Keratinocyte (primary cell): ENCODE data around the gene KCNJ16. TPM values are rescaled to one million over a fixed set of nuclear protein-coding genes. Genes with fewer than 3 reads are reported as not detected.

ENCODE experiments used
- DNase-seq: peaks from one replicate; pipeline ENCODE4 v3.0.0-alpha.2; 2011; ENCODE audit warnings: low read depth, missing footprints, low spot score
- FAIRE-seq: peaks from 2 replicates; lab custom pipeline; 2011; peaks lifted over from hg19 to GRCh38; lab: Jason Lieb, UNC
- H2AFZ ChIP-seq: 2 replicates; pipeline ENCODE4 v1.6.0; 2012; ENCODE audit warnings: low read length, control low read depth, inconsistent platforms; ENCODE audit not compliant: control insufficient read depth
- H3K27ac ChIP-seq: 2 replicates; pipeline ENCODE4 v1.5.1; 2011; ENCODE audit warnings: low read length; ENCODE audit not compliant: control insufficient read depth, insufficient read depth
- H3K27me3 ChIP-seq: 3 replicates; pipeline ENCODE4 v1.6.0; 2011; ENCODE audit warnings: low read length; ENCODE audit not compliant: control insufficient read depth, insufficient read depth; ENCODE audit errors: extremely low read depth
- H3K36me3 ChIP-seq, 2 experiments: 2 replicates in 1 of 2; 3 replicates in 1 of 2; pipeline ENCODE4 v1.5.1; 2011; ENCODE audit warnings: low read length in 2 of 2, mild to moderate bottlenecking in 1 of 2; ENCODE audit not compliant: control insufficient read depth in 2 of 2, insufficient read depth in 2 of 2; ENCODE audit errors: extremely low read depth in 1 of 2
- H3K4me1 ChIP-seq: 3 replicates; pipeline ENCODE4 v1.5.1; 2011; ENCODE audit warnings: low read length; ENCODE audit not compliant: control insufficient read depth, insufficient read depth; ENCODE audit errors: extremely low read depth
- H3K4me2 ChIP-seq: 3 replicates; pipeline ENCODE4 v1.6.0; 2011; ENCODE audit warnings: low read depth, low read length; ENCODE audit not compliant: control insufficient read depth, insufficient read depth; ENCODE audit errors: extremely low read depth
- H3K4me3 ChIP-seq, 3 experiments: fragments of 200-600 bp in 1 of 3; sonication (generic) in 1 of 3; 2 replicates in 2 of 3; 3 replicates in 1 of 3; pipeline ENCODE4 v1.5.1; 2011 to 2016; ENCODE audit warnings: low read length in 3 of 3, mild to moderate bottlenecking in 3 of 3, control low read depth in 2 of 3, inconsistent platforms in 1 of 3, low read depth in 1 of 3, mixed read lengths in 1 of 3, mixed run types in 1 of 3, moderate library complexity in 1 of 3; ENCODE audit not compliant: control insufficient read depth in 2 of 3, insufficient read depth in 2 of 3; ENCODE audit errors: extremely low read depth in 1 of 3
- H3K79me2 ChIP-seq: 2 replicates; pipeline ENCODE4 v1.6.0; 2012; ENCODE audit warnings: low read length; ENCODE audit not compliant: control insufficient read depth, insufficient read depth
- H3K9ac ChIP-seq: 3 replicates; pipeline ENCODE4 v1.6.0; 2011; ENCODE audit warnings: low read length; ENCODE audit not compliant: control insufficient read depth, insufficient read depth; ENCODE audit errors: extremely low read depth
- H3K9me1 ChIP-seq: 3 replicates; pipeline ENCODE4 v1.6.0; 2011; ENCODE audit warnings: low read length; ENCODE audit not compliant: control insufficient read depth, insufficient read depth; ENCODE audit errors: extremely low read depth
- H3K9me3 ChIP-seq: 2 replicates; pipeline ENCODE4 v1.5.1; 2012; ENCODE audit warnings: low read depth, low read length; ENCODE audit not compliant: control insufficient read depth
- H4K20me1 ChIP-seq: 3 replicates; pipeline ENCODE4 v1.6.0; 2011; ENCODE audit warnings: low read length; ENCODE audit not compliant: control insufficient read depth, insufficient read depth; ENCODE audit errors: extremely low read depth
- CTCF ChIP-seq, 3 experiments: IDR thresholded peaks in 1 of 3; conservative IDR thresholded peaks in 1 of 3; optimal IDR thresholded peaks in 1 of 3; 2 replicates in 2 of 3; 3 replicates in 1 of 3; pipeline versions ENCODE3 to v1.5.1; 2011; ENCODE audit warnings: low read length in 3 of 3, mild to moderate bottlenecking in 3 of 3, moderate library complexity in 2 of 3, control low read depth in 1 of 3, inconsistent platforms in 1 of 3; ENCODE audit not compliant: insufficient read depth in 2 of 3; ENCODE audit errors: extremely low read depth in 1 of 3
- EZH2 ChIP-seq: IDR thresholded peaks from one replicate; pipeline ENCODE4 v1.6.1; 2012; ENCODE audit warnings: inconsistent platforms, mild to moderate bottlenecking, low read length, moderate library complexity
- dilution Hi-C: fragments of 300-500 bp; cut with MboI; formaldehyde crosslinking; loops from one replicate; pipeline ENCODE4 v1.7.0; 2020; ENCODE audit warnings: low sequenced_read_pairs; ENCODE audit not compliant: extremely low pct_ligation_motif_present
- polyA plus RNA-seq, 5 experiments: library from polyadenylated mRNA; depleted of rRNA in 3 of 5; stranded (reverse) in 3 of 5; stranded (forward) in 1 of 5; unstranded in 1 of 5; fragments of >200 nt; gene quantifications; 1 replicate in 1 of 5; 2 replicates in 3 of 5; 3 replicates in 1 of 5; pipeline versions ENCODE4 v1.2.1 to v1.2.3, GENCODE V29; 2011 to 2012; ENCODE audit warnings: missing spikeins in 2 of 5, low read depth in 1 of 5, low replicate concordance in 1 of 5

KCNJ16 gene
- polyA plus RNA-seq, 1 donor (not counting 4 experiments of a cell fraction or from before 2014, with no cell fraction given), result not detected

DNA sequence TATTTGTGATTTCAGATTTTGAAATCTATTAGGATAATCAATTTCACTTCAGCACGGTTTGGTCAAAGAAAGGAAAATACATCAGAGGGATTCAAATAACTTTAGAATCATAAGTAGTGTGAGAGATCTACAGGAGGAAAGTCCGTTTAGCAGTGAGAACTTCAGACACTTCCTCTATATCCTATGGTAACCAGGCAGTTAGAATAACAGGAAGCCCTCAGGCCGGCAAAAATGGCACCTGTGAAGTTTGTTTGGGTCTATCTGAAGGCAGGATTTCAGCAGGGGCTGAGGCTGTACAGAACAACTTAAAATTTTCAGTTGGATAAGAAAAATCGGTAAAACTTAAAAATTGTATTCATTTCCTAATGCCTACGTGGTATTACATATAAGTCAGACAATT is 24.9 kb downstream of the KCNJ16 start:
- H3K4me2 ChIP-seq, result no peak overlapping the region
- no peak overlapping the region for H3K4me3 ChIP-seq
- H3K27me3 ChIP-seq, result no peaks in the 10 kb centered on the region
- no peak overlapping the region for H2AFZ ChIP-seq
- FAIRE-seq (no peak), DNase-seq (no peak)
- H3K79me2 ChIP-seq, result no peaks in the 10 kb centered on the region
- H3K9me3 ChIP-seq, result no peaks in the 10 kb centered on the region
- no peak overlapping the region for H3K27ac ChIP-seq
- H3K9me1 ChIP-seq, result no peaks in the 10 kb centered on the region
- dilution Hi-C loops, result no loop called here
- H3K9ac ChIP-seq, result no peak overlapping the region
- TF ChIP-seq CTCF (optimal IDR thresholded peaks at IDR 0.05 in 1 of 3, IDR thresholded peaks at IDR 0.05 in 1 of 3, conservative IDR thresholded peaks at IDR 0.05 in 1 of 3; ENCODE audit: extremely low read depth in 1 of 3, insufficient read depth in 2 of 3, low read length in 3 of 3), result no peak
- H4K20me1 ChIP-seq, result no peaks in the 10 kb centered on the region
- no peaks in the 10 kb centered on the region for H3K36me3 ChIP-seq
- no peaks in the 10 kb centered on the region for H3K4me1 ChIP-seq

GRCh38 chr17:70100983-70101382 is 26.0 kb downstream of the KCNJ16 start:
- no peak for FAIRE-seq
- Histone ChIP-seq H3K4me2 (no peak overlapping the region), H3K9ac (no peak overlapping the region), H3K27me3 (no peaks in the 10 kb centered on the region), H3K4me3 (no peak overlapping the region), H3K27ac (no peak overlapping the region), H3K9me3 (no peaks in the 10 kb centered on the region), H3K79me2 (no peaks in the 10 kb centered on the region), H3K9me1 (no peaks in the 10 kb centered on the region), H4K20me1 (no peaks in the 10 kb centered on the region), H3K36me3 (no peaks in the 10 kb centered on the region), H3K4me1 (no peaks in the 10 kb centered on the region), H2AFZ (no peak overlapping the region)
- TF ChIP-seq CTCF (optimal IDR thresholded peaks at IDR 0.05 in 1 of 3, IDR thresholded peaks at IDR 0.05 in 1 of 3, conservative IDR thresholded peaks at IDR 0.05 in 1 of 3; ENCODE audit: extremely low read depth in 1 of 3, insufficient read depth in 2 of 3, low read length in 3 of 3) (no peak), EZH2 (no peak)
- dilution Hi-C loops, result no loop called here
- no peak for DNase-seq
